ENCODE data around the gene NMNAT3.

Gene NMNAT3

GRCh38 chr3:139540651-139541531 is 136.9 kb downstream of the NMNAT3 start:
- DNase-seq, result peak; percentile 24

GRCh38 chr3:139538733-139539132 is 139.0 kb downstream of the NMNAT3 start:
- peak; percentile 23 for DNase-seq

GRCh38 chr3:139537795-139538621 is 139.8 kb downstream of the NMNAT3 start:
- DNase-seq, result no peak

GRCh38 chr3:139537361-139537760 is 140.4 kb downstream of the NMNAT3 start:
- DNase-seq, result no peak

- no peak for DNase-seq
Observed at GRCh38 chr3:139534992-139535879, 142.5 kb downstream of the NMNAT3 start.

GRCh38 chr3:139534455-139534812 is 143.3 kb downstream of the NMNAT3 start:
- no peak for DNase-seq

- DNase-seq, result no peak
Observed at GRCh38 chr3:139533781-139534454, 143.9 kb downstream of the NMNAT3 start.

GRCh38 chr3:139532976-139533375 is 144.8 kb downstream of the NMNAT3 start:
- no peak for DNase-seq

- DNase-seq, result no peak
Observed at GRCh38 chr3:139530717-139531116, 147.1 kb downstream of the NMNAT3 start.

GRCh38 chr3:139529662-139530061 is 148.1 kb downstream of the NMNAT3 start:
- no peak for DNase-seq

- DNase-seq, result no peak
Observed at GRCh38 chr3:139528924-139529323, 148.8 kb downstream of the NMNAT3 start.

- DNase-seq, result no peak
Observed at GRCh38 chr3:139528281-139528680, 149.5 kb downstream of the NMNAT3 start.

- DNase-seq, result peak; percentile 25
Observed at GRCh38 chr3:139527265-139527664, 150.5 kb downstream of the NMNAT3 start.

- no peak for DNase-seq
Observed at GRCh38 chr3:139526146-139526545, 151.6 kb downstream of the NMNAT3 start.

- no peak for DNase-seq
Observed at GRCh38 chr3:139524841-139525636, 152.7 kb downstream of the NMNAT3 start.

GRCh38 chr3:139523718-139524117 is 154.1 kb downstream of the NMNAT3 start:
- no peak for DNase-seq

- DNase-seq, result no peak
Observed at GRCh38 chr3:139523166-139523565, 154.6 kb downstream of the NMNAT3 start.

GRCh38 chr3:139522421-139522820 is 155.4 kb downstream of the NMNAT3 start:
- no peak for DNase-seq

GRCh38 chr3:139521816-139522215 is 156.0 kb downstream of the NMNAT3 start:
- no peak for DNase-seq

GRCh38 chr3:139521144-139521543 is 156.6 kb downstream of the NMNAT3 start:
- DNase-seq, result peak; percentile 65

- DNase-seq, result peak; percentile 55
Observed at GRCh38 chr3:139519998-139520737, 157.6 kb downstream of the NMNAT3 start.
